Measurements from ENCODE around the gene SHISA2. TPM values are rescaled to one million over a fixed set of nuclear protein-coding genes. Genes with fewer than 3 reads are reported as not detected.
A peak's percentile ranks its signal among the peaks of the same experiment; 100 is the strongest.

The SHISA2 gene
- total and polyA plus RNA-seq, 2 of the 8 experiments (the other 6 are each of a cell fraction or from before 2014, with no cell fraction given) = 10.2 to 23.8 TPM

GRCh38 chr13:26038931-26039475 lies 12.8 kb downstream of the SHISA2 start:
- CTCF ChIA-PET (ENCODE audit: partially characterized antibody) = interaction anchor here (0.7 to 3.8 kb wide), 8 partner anchors 10 to 292 kb away, joined by 3 to 53 read pairs (median 7); no protein-coding TSS in a partner anchor
- H2AK5ac ChIP-seq (ENCODE audit: low read depth, low read length) = no peak overlapping the region
- H3K27me3 ChIP-seq (replicated peaks in 1 of 4; ENCODE audit: control insufficient read depth in 3 of 4, extremely low read depth in 1 of 4, insufficient read depth in 3 of 4, low read length in 3 of 4) = no peaks in the 10 kb centered on the region; a peak in 1 of 7 replicates
- H3K23ac ChIP-seq (ENCODE audit: insufficient read length) = no peak overlapping the region
- no peak overlapping the region for H4K5ac ChIP-seq (ENCODE audit: insufficient read length, low read depth, low read length)
- H3K79me1 ChIP-seq (ENCODE audit: low read depth, low read length) = no peaks in the 10 kb centered on the region
- no peak overlapping the region for H3K56ac ChIP-seq (replicated peaks; ENCODE audit: insufficient read length, low read depth, low read length)
- no peak overlapping the region for H2BK20ac ChIP-seq (ENCODE audit: low read length)
- no peaks in the 10 kb centered on the region for H3K9me3 ChIP-seq (ENCODE audit: insufficient read depth in 2 of 2, low read depth in 1 of 2, low read length in 1 of 2)
- H3K14ac ChIP-seq (ENCODE audit: insufficient read length) = no peak overlapping the region
- H3K9ac ChIP-seq (replicated peaks in 1 of 4; ENCODE audit: extremely low read depth in 1 of 4, low read depth in 3 of 4, low read length in 3 of 4) = no peak overlapping the region
- FAIRE-seq (no peak), DNase-seq (ENCODE audit: low read depth in 1 of 2, low spot score in 2 of 2) (no peak)
- H3K4me3 ChIP-seq (ENCODE audit: extremely low read depth in 1 of 4, insufficient read depth in 2 of 4, low read depth in 3 of 4, low read length in 4 of 4) = no peak overlapping the region
- no peak overlapping the region for H2AFZ ChIP-seq (ENCODE audit: low read length)
- H3K18ac ChIP-seq (ENCODE audit: extremely low read depth, low read length) = no peak overlapping the region
- no peak overlapping the region for H4K8ac ChIP-seq (ENCODE audit: extremely low read depth, insufficient read depth, low read length)
- H3K27ac ChIP-seq (ENCODE audit: low read depth, low read length) = no peak overlapping the region
- H2BK5ac ChIP-seq (ENCODE audit: low read depth, low read length) = no peak overlapping the region
- H4K20me1 ChIP-seq (replicated peaks in 1 of 2; ENCODE audit: control insufficient read depth in 1 of 2, insufficient read depth in 2 of 2, low read length in 2 of 2) = no peaks in the 10 kb centered on the region
- H3K4me2 ChIP-seq (ENCODE audit: insufficient read depth in 1 of 2, low read depth in 2 of 2, low read length in 2 of 2) = no peak overlapping the region
- H3K36me3 ChIP-seq (ENCODE audit: control insufficient read depth in 2 of 4, insufficient read depth in 4 of 4, low read length in 3 of 4) = no peaks in the 10 kb centered on the region
- H3K79me2 ChIP-seq (ENCODE audit: control insufficient read depth in 1 of 2, insufficient read depth in 2 of 2, low read length in 2 of 2) = no peaks in the 10 kb centered on the region
- 0 out of 2 replicates have a peak overlapping the region, but pooled peaks have one; percentile 22 for H2BK15ac ChIP-seq (ENCODE audit: low read length)
- no peak overlapping the region for H2BK12ac ChIP-seq (ENCODE audit: low read depth, low read length)
- 94% methylated on average over 8 of the region's 8 CpGs; no CpG with 5 or more reads in 1 of the 2 experiments for WGBS, 2 experiments (ENCODE audit: extremely low coverage in 1 of 2, insufficient coverage in 1 of 2, insufficient read length in 1 of 2, insufficient replicate concordance in 2 of 2, low coverage in 1 of 2, low lambda C conversion rate in 2 of 2, missing lambda C conversion rate in 1 of 2)
- no peak overlapping the region for H3K4ac ChIP-seq (replicated peaks; ENCODE audit: insufficient read length, low read depth, low read length)
- H4K91ac ChIP-seq (replicated peaks; ENCODE audit: insufficient read length, low read length) = no peak overlapping the region
- H2BK120ac ChIP-seq (replicated peaks; ENCODE audit: low read depth, low read length) = no peak overlapping the region
- H3K23me2 ChIP-seq (ENCODE audit: low read depth, low read length) = no peaks in the 10 kb centered on the region
- POLR2A ChIA-PET (ENCODE audit: partially characterized antibody) = interaction anchor here (1.5 to 1.9 kb wide), 2 partner anchors 10 to 13 kb away, joined by 5 read pairs; partner anchors contain the start of gene SHISA2
- H3K4me1 ChIP-seq (replicated peaks in 1 of 4; ENCODE audit: control insufficient read depth in 3 of 4, insufficient read depth in 4 of 4, low read length in 3 of 4) = peaks cover 0 to 2% (median 0%) of the 10 kb centered on the region in 4 experiments; a peak in 1 of 7 replicates
- TF ChIP-seq POU5F1 (IDR thresholded peaks at IDR 0.05; ENCODE audit: low read depth, low read length) (no peak), CREB1 (IDR thresholded peaks at IDR 0.05) (no peak), POLR2A (IDR thresholded peaks at IDR 0.05; ENCODE audit: control extremely low read depth in 1 of 2, low read depth in 2 of 2, low read length in 2 of 2) (no peak), CBX8 (IDR thresholded peaks at IDR 0.05; ENCODE audit: borderline replicate concordance, low read depth, low read length) (no peak), ATF3 (IDR thresholded peaks at IDR 0.05; ENCODE audit: insufficient read depth, low read depth, low read length) (no peak), EZH2 (IDR thresholded peaks at IDR 0.05; ENCODE audit: low read depth, low read length, severe bottlenecking) (no peak), HDAC6 (IDR thresholded peaks at IDR 0.05; ENCODE audit: low read depth, low read length) (no peak), MAX (IDR thresholded peaks at IDR 0.05) (no peak), CHD1 (IDR thresholded peaks at IDR 0.05; ENCODE audit: low read depth, low read length) (no peak), JUN (IDR thresholded peaks at IDR 0.05; ENCODE audit: low read depth, low read length) (no peak), SIN3A (conservative IDR thresholded peaks at IDR 0.05 in 1 of 2, IDR thresholded peaks at IDR 0.05 in 1 of 2; ENCODE audit: low read depth in 1 of 2, low read length in 2 of 2) (no peak), BRCA1 (IDR thresholded peaks at IDR 0.05; ENCODE audit: low read depth, low read length) (no peak)
